Mesodermal cell (in vitro differentiated cells): Measurements from ENCODE around the gene SNAPC5.

ENCODE experiments used
- H3K27ac ChIP-seq: 2 replicates; pipeline ENCODE4 v1.7.0; 2013; ENCODE audit warnings: mild to moderate bottlenecking, low read depth, low read length, moderate library complexity; ENCODE audit not compliant: severe bottlenecking
- H3K36me3 ChIP-seq: 2 replicates; pipeline ENCODE4 v1.7.1; 2013; ENCODE audit warnings: mild to moderate bottlenecking, low read length, moderate library complexity; ENCODE audit not compliant: control insufficient read depth, insufficient read depth
- H3K4me1 ChIP-seq: one replicate; pipeline ENCODE4 v1.7.1; 2013; ENCODE audit warnings: mild to moderate bottlenecking, low read length; ENCODE audit not compliant: insufficient read depth, control insufficient read depth, poor library complexity, severe bottlenecking
- H3K4me3 ChIP-seq: 2 replicates; pipeline ENCODE4 v1.7.0; 2013; ENCODE audit warnings: low read length, control low read depth, mild to moderate bottlenecking; ENCODE audit not compliant: insufficient read depth, poor library complexity, severe bottlenecking; ENCODE audit errors: extremely low read depth
- H3K9me3 ChIP-seq: 2 replicates; pipeline ENCODE4 v1.7.1; 2013; ENCODE audit warnings: mild to moderate bottlenecking, low read length, moderate library complexity; ENCODE audit not compliant: control insufficient read depth
- WGBS, 2 experiments: methylation state at CpG; one replicate each; pipeline ENCODE4 v1.1.5; 2013; ENCODE audit warnings: missing lambda C conversion rate in 2 of 2; ENCODE audit not compliant: insufficient coverage in 2 of 2; 5-methylcytosine and 5-hydroxymethylcytosine counted together

The SNAPC5 gene

DNA sequence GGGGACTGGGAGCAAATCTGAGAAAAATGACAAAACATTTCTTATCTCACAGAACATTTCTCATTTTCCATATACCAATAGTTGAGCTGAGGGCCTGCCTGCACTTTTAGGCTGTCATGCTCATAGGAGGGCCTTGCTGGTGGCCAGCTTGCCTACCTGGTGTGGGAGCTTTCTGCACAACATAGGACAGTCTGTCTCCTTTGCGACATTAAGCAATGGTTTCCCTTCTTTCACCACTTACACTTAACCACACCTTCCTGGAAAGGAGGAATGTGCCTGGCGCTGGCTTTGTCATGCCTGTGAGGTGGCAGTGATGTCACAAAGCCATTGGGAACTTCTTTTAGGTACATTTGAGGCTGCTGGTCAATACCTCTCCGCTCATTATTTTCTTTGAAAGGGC, 5.7 kb downstream of the SNAPC5 start:
- peaks cover 92% of the 10 kb centered on the region for H3K36me3 ChIP-seq
- no peak overlapping the region for H3K4me3 ChIP-seq
- no peak overlapping the region for H3K27ac ChIP-seq
- no peaks in the 10 kb centered on the region for H3K9me3 ChIP-seq
- no peaks in the 10 kb centered on the region for H3K4me1 ChIP-seq
- WGBS, 2 experiments: 100% methylated on average over 2 of the region's 3 CpGs

- Histone ChIP-seq H3K9me3 (no peaks in the 10 kb centered on the region), H3K4me3 (no peak overlapping the region), H3K27ac (no peak overlapping the region), H3K4me1 (no peaks in the 10 kb centered on the region), H3K36me3 (peaks cover 94% of the 10 kb centered on the region)
- 89 to 99% methylated on average over 6 of the region's 6 CpGs for WGBS, 2 experiments
Observed at GRCh38 chr15:66489179-66489791, 8.3 kb downstream of the SNAPC5 start.

DNA sequence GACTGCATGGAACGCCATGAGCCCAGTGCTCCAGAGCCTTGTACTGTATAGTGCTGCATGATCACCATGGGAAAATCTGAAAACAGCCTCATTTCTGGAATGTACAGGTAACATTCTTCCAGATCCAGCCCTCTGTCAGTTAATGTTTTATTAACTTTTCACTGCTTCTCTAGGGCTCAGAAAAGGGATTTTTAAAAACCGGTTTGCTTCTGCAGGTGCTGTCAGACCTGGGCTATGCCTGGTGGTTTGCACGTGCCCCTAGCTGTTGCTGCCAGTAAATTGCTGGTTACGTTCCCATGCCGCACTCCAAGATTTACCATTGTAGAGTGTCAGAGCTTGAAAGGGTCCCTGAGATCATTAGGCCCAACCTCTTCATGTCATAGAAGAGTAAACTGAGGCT, 9.0 kb downstream of the SNAPC5 start:
- Histone ChIP-seq H3K4me1 (no peaks in the 10 kb centered on the region), H3K9me3 (no peaks in the 10 kb centered on the region), H3K27ac (no peak overlapping the region), H3K4me3 (no peak overlapping the region), H3K36me3 (peaks cover 91% of the 10 kb centered on the region)
- WGBS, 2 experiments: 91 to 95% methylated on average over 5 of the region's 5 CpGs

DNA sequence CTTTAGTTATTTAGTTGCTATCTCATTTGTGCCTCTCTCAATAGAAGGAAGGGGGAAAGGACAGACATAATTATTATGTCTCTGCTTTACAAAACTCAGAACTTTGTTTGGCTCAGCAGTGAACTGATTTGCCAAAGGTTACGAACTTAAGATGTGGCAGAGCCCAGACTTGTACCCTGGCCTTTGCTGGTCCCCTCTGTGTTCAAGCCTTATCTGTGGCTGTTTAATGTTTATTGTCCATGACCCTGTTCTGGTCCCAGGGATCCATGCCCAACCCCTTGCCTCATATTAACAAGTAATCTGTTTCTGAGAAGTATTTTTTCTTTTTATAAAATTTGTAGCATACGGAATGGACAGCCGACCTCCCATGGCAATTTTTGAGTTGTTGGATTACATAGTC, 10.7 kb downstream of the SNAPC5 start:
- Histone ChIP-seq H3K9me3 (no peaks in the 10 kb centered on the region), H3K4me3 (no peak overlapping the region), H3K4me1 (no peaks in the 10 kb centered on the region), H3K36me3 (peaks cover 89% of the 10 kb centered on the region), H3K27ac (no peak overlapping the region)
- WGBS, 2 experiments: 92% methylated on average over 1 of the region's 3 CpGs; no CpG with 5 or more reads in 1 of the 2 experiments

- Histone ChIP-seq H3K4me3 (no peak overlapping the region), H3K9me3 (no peaks in the 10 kb centered on the region), H3K27ac (no peak overlapping the region), H3K4me1 (no peaks in the 10 kb centered on the region), H3K36me3 (peaks cover 74% of the 10 kb centered on the region)
- WGBS, 2 experiments: 92 to 100% methylated on average over 4 to 5 of the region's 5 CpGs
Observed at GRCh38 chr15:66484539-66485112, 12.9 kb downstream of the SNAPC5 start.

DNA sequence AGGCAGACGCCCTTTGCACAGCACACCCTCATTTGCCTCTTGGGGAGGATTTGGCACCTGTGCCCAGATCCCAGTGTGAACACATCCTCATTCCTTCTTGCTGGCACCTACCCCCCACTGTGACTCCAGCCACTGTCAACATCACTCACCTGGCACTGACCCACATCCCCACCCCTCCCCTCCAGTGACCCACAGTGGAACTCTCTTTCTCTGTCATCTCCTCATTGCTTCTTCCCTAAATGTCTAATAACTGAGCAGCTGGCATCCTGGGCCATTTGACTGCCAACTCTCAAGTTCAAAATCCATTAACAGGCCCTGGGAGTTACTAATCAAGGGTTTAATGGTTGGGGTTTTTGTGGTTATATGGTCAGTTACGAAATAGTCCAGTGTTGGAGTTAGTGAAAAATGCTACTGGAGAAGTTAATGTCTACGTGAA, 14.4 kb downstream of the SNAPC5 start:
- peaks cover 65% of the 10 kb centered on the region for H3K36me3 ChIP-seq

DNA sequence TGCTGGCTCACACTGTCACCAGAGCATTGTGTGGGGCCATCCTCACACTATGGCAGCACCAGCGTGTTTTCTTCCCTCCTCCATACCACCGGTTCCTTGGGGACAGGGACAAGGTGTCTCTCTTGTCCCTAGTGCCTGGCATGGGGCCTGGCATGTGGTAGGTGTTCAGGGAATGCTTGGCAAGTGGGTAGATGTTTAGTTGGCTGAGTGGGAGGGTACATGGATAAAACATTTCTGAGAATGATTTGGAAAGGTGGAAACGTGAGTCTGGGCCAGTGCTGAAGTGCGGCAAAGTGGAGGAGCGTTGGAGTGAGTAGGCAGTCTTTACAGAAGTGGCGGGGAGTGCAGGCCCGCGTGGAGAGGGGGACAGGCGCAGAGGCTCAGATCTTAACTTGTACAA, 15.0 kb downstream of the SNAPC5 start:
- no peak overlapping the region for H3K4me3 ChIP-seq

More for the DNA sequence above, 14.4 kb downstream of the SNAPC5 start:
- Histone ChIP-seq H3K4me3 (no peak overlapping the region), H3K4me1 (no peaks in the 10 kb centered on the region), H3K27ac (no peak overlapping the region), H3K9me3 (no peaks in the 10 kb centered on the region)
- 78 to 97% methylated on average over 2 of the region's 3 CpGs for WGBS, 2 experiments

DNA sequence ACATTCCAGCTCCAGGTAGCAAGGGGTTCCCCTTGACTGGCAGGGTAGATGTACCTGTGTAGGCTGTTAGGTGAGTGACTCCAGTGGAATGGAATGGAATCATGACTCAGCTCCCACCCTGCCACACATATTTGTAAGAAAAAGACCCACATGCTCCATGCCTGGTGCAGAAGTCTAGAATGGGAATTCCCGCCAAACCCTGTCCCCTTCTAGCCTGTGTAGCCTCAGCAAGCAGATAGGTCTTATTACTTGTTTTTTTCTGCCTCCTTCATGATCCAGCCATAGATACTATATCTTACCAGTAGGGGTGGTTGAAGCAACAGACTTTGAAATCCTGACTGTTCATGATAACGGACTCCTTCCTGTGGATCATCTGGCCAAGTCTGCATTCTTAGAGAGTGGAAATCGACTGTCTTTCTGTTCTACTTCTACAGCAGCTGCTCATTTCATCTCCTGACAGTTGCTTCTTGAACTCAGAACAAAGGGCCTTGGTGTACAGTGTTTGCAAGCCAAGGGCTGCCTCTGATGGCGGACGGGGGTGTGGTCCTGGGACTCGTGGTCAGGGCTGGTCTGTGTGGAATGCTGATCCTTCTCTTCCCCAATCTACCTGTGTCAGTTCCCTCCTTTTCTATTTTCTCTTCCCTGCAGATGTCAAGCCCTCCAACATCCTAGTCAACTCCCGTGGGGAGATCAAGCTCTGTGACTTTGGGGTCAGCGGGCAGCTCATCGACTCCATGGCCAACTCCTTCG, 16.3 kb downstream of the SNAPC5 start:
- H3K4me1 ChIP-seq: peaks cover under 1% of the 10 kb centered on the region
- H3K9me3 ChIP-seq: no peaks in the 10 kb centered on the region
- 90 to 95% methylated on average over 7 to 8 of the region's 10 CpGs for WGBS, 2 experiments
- no peak overlapping the region for H3K4me3 ChIP-seq
- no peak overlapping the region for H3K27ac ChIP-seq
- H3K36me3 ChIP-seq: peaks cover 46% of the 10 kb centered on the region

More for the DNA sequence above, 15.0 kb downstream of the SNAPC5 start:
- WGBS, 2 experiments: 93 to 96% methylated on average over 4 to 7 of the region's 9 CpGs
- H3K36me3 ChIP-seq: peaks cover 59% of the 10 kb centered on the region
- no peaks in the 10 kb centered on the region for H3K4me1 ChIP-seq
- no peaks in the 10 kb centered on the region for H3K9me3 ChIP-seq
- H3K27ac ChIP-seq: no peak overlapping the region

- Histone ChIP-seq H3K4me1 (peaks cover 11% of the 10 kb centered on the region), H3K9me3 (no peaks in the 10 kb centered on the region), H3K27ac (no peak overlapping the region), H3K4me3 (no peak overlapping the region), H3K36me3 (peaks cover 36% of the 10 kb centered on the region)
- 93% methylated on average over 4 of the region's 6 CpGs; no CpG with 5 or more reads in 1 of the 2 experiments for WGBS, 2 experiments
Observed at GRCh38 chr15:66480267-66480666, 17.3 kb downstream of the SNAPC5 start.

DNA sequence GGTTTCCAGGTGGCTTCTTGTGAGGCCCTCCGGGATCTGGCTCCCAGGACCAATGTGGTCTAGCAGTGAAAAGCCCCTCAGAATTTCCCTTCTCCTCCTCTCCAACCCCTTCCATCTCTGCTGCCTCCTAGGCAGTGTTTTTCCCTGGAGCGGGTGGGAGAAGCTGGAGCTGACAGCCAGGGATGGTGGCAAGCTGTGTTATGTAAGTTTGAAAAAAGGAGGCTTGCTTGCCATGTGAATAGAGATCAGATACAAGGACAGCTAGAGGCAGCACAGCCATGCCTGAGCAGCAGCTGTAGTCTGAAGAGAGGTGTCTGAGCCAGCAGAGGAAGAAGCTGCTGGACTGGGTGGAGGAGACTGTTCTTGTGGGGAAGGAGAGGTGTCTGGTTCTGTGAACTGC, 20.6 kb downstream of the SNAPC5 start:
- Histone ChIP-seq H3K4me1 (peaks cover 38% of the 10 kb centered on the region), H3K27ac (no peak overlapping the region), H3K4me3 (no peak overlapping the region), H3K9me3 (no peaks in the 10 kb centered on the region), H3K36me3 (peaks cover 17% of the 10 kb centered on the region)
- WGBS, 2 experiments: 71 to 100% methylated on average over 1 to 2 of the region's 2 CpGs

GRCh38 chr15:66476535-66476934, 21.0 kb downstream of the SNAPC5 start:
- H3K4me1 ChIP-seq: peaks cover 42% of the 10 kb centered on the region
- H3K4me3 ChIP-seq: no peak overlapping the region
- peaks cover 13% of the 10 kb centered on the region for H3K36me3 ChIP-seq
- 82 to 93% methylated on average over 3 to 4 of the region's 4 CpGs for WGBS, 2 experiments
- no peaks in the 10 kb centered on the region for H3K9me3 ChIP-seq
- no peak overlapping the region for H3K27ac ChIP-seq
